GM20431 (cell line): ENCODE data around the gene RAMP1.

Experiments used
- in situ Hi-C: fragments of 300-500 bp; cut with MseI, MboI; formaldehyde crosslinking; loops from one replicate; pipeline ENCODE4 v1.15.0; 2020; ENCODE audit warnings: low sequenced_read_pairs; ENCODE audit not compliant: unreplicated experiment

The RAMP1 gene

GRCh38 chr2:237912271-237913192, 53.1 kb downstream of the RAMP1 start:
- in situ Hi-C loops = no loop called here

- in situ Hi-C loops = no loop called here
These were observed 53.9 kb downstream of the RAMP1 start for GRCh38 chr2:237913193-237913917.

GRCh38 chr2:237915576-237915975, 56.2 kb downstream of the RAMP1 start:
- in situ Hi-C loops = no loop called here

GRCh38 chr2:237916296-237916695, 56.9 kb downstream of the RAMP1 start:
- in situ Hi-C loops = no loop called here

- in situ Hi-C loops = no loop called here
These were observed 58.4 kb downstream of the RAMP1 start for GRCh38 chr2:237917696-237918374.

GRCh38 chr2:237919593-237919992, 60.2 kb downstream of the RAMP1 start:
- in situ Hi-C loops = no loop called here

- in situ Hi-C loops = no loop called here
These were observed 61.2 kb downstream of the RAMP1 start for GRCh38 chr2:237920673-237921072.

- in situ Hi-C loops = no loop called here
These were observed 62.6 kb downstream of the RAMP1 start for GRCh38 chr2:237921967-237922492.

GRCh38 chr2:237922641-237923361, 63.4 kb downstream of the RAMP1 start:
- in situ Hi-C loops = no loop called here

- in situ Hi-C loops = no loop called here
These were observed 64.2 kb downstream of the RAMP1 start for GRCh38 chr2:237923481-237924163.

GRCh38 chr2:237924164-237924534, 64.7 kb downstream of the RAMP1 start:
- in situ Hi-C loops = no loop called here

GRCh38 chr2:237927135-237927534, 67.7 kb downstream of the RAMP1 start:
- in situ Hi-C loops = no loop called here

GRCh38 chr2:237927986-237928385, 68.6 kb downstream of the RAMP1 start:
- in situ Hi-C loops = no loop called here

- in situ Hi-C loops = no loop called here
These were observed 70.6 kb downstream of the RAMP1 start for GRCh38 chr2:237929979-237930378.

- in situ Hi-C loops = no loop called here
These were observed 71.8 kb downstream of the RAMP1 start for GRCh38 chr2:237931205-237931721.

- in situ Hi-C loops = no loop called here
These were observed 73.3 kb downstream of the RAMP1 start for GRCh38 chr2:237932731-237933131.

- in situ Hi-C loops = no loop called here
These were observed 74.8 kb downstream of the RAMP1 start for GRCh38 chr2:237934186-237934585.

- in situ Hi-C loops = no loop called here
These were observed 76.5 kb downstream of the RAMP1 start for GRCh38 chr2:237935740-237936452.
